Measurements from ENCODE around the gene CBLB. TPM values are rescaled to one million over a fixed set of nuclear protein-coding genes. Genes with fewer than 3 reads are reported as not detected.

CBLB gene
- total and polyA plus RNA-seq, 8 donors = 5.3 to 23.3 (median 10.4) TPM

DNA sequence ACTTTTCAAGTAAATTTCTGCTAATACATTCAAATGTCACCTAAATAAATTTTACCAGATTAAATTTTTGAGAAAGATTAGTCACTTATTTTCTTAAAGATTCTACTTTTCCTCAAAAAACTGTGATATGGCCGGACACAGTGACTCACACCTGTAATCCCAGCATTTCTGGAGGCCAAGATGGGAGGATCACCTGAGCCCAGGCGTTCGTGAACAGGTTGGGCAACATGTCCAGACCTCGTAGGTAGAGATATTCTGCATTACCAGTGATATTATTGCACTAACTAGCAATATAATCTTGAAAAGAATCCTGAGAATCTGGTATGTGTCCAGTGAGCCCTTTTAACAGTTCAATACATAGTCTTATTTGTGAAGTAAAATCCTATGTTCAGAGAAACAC lies 61.7 kb downstream of the CBLB start:
- Histone ChIP-seq H3K4me1 (peaks cover 18 to 23% (median 21%) of the 10 kb centered on the region in 3 donors), H3K4me3 (no peak overlapping the region), H3K9me3 (no peaks in the 10 kb centered on the region), H3K36me3 (no peaks in the 10 kb centered on the region), H3K27me3 (no peaks in the 10 kb centered on the region), H3K27ac (no peak overlapping the region)
- TF ChIP-seq, protein P1, sequence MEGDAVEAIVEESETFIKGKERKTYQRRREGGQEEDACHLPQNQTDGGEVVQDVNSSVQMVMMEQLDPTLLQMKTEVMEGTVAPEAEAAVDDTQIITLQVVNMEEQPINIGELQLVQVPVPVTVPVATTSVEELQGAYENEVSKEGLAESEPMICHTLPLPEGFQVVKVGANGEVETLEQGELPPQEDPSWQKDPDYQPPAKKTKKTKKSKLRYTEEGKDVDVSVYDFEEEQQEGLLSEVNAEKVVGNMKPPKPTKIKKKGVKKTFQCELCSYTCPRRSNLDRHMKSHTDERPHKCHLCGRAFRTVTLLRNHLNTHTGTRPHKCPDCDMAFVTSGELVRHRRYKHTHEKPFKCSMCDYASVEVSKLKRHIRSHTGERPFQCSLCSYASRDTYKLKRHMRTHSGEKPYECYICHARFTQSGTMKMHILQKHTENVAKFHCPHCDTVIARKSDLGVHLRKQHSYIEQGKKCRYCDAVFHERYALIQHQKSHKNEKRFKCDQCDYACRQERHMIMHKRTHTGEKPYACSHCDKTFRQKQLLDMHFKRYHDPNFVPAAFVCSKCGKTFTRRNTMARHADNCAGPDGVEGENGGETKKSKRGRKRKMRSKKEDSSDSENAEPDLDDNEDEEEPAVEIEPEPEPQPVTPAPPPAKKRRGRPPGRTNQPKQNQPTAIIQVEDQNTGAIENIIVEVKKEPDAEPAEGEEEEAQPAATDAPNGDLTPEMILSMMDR (IDR thresholded peaks at IDR 0.05) = no peak
- DNase-seq (no peak), FAIRE-seq (no peak), ATAC-seq (no peak)
- 95% methylated on average over 4 of the region's 4 CpGs for WGBS, 2 donors
- intact Hi-C loops (cut with DNase I) = no loop called here

GRCh38 chr3:105806359-105806758 lies 62.5 kb downstream of the CBLB start:
- Histone ChIP-seq H3K27ac (no peak overlapping the region), H3K36me3 (no peaks in the 10 kb centered on the region), H3K27me3 (no peaks in the 10 kb centered on the region), H3K4me3 (no peak overlapping the region), H3K9me3 (no peaks in the 10 kb centered on the region), H3K4me1 (peaks cover 18 to 23% (median 21%) of the 10 kb centered on the region in 3 donors)
- ATAC-seq (peak in 3 of 4 donors; percentile 51 to 79 (median 65)), FAIRE-seq (no peak), DNase-seq (no peak)
- intact Hi-C loops (cut with DNase I) = no loop called here
- TF ChIP-seq, protein P1 (IDR thresholded peaks at IDR 0.05) = no peak

GRCh38 chr3:105805404-105805803 lies 63.4 kb downstream of the CBLB start:
- intact Hi-C loops (cut with DNase I) = no loop called here
- FAIRE-seq = no peak

GRCh38 chr3:105802118-105802706 lies 66.6 kb downstream of the CBLB start:
- no peak overlapping the region for H3K4me3 ChIP-seq
- no peak for FAIRE-seq
- H3K36me3 ChIP-seq = no peaks in the 10 kb centered on the region
- peaks cover 0 to 16% (median 11%) of the 10 kb centered on the region in 3 donors for H3K4me1 ChIP-seq
- TF ChIP-seq, protein P1 (IDR thresholded peaks at IDR 0.05) = no peak
- no peak for DNase-seq
- H3K9me3 ChIP-seq = no peaks in the 10 kb centered on the region
- 93 to 95% methylated on average over 5 of the region's 5 CpGs for WGBS, 2 donors
- ATAC-seq = no peak
- H3K27ac ChIP-seq = no peak overlapping the region
- intact Hi-C loops (cut with DNase I) = no loop called here
- no peaks in the 10 kb centered on the region for H3K27me3 ChIP-seq

More at GRCh38 chr3:105805404-105805803, 63.4 kb downstream of the CBLB start:
- no peak overlapping the region for H3K27ac ChIP-seq
- H3K27me3 ChIP-seq = no peaks in the 10 kb centered on the region
- no peaks in the 10 kb centered on the region for H3K9me3 ChIP-seq
- no peaks in the 10 kb centered on the region for H3K36me3 ChIP-seq
- no peak for DNase-seq
- ATAC-seq = no peak
- H3K4me3 ChIP-seq = no peak overlapping the region
- TF ChIP-seq, protein P1 (IDR thresholded peaks at IDR 0.05) = no peak
- peaks cover 11 to 18% (median 16%) of the 10 kb centered on the region in 3 donors for H3K4me1 ChIP-seq
- 88 to 91% methylated on average over 7 of the region's 7 CpGs for WGBS, 2 donors

GRCh38 chr3:105801397-105801796 lies 67.4 kb downstream of the CBLB start:
- WGBS, 2 donors = 90 to 100% methylated on average over 2 of the region's 2 CpGs

More at GRCh38 chr3:105801397-105801796, 67.4 kb downstream of the CBLB start:
- peaks cover 0 to 15% (median 11%) of the 10 kb centered on the region in 3 donors for H3K4me1 ChIP-seq
- no peaks in the 10 kb centered on the region for H3K9me3 ChIP-seq
- no peaks in the 10 kb centered on the region for H3K27me3 ChIP-seq
- no peaks in the 10 kb centered on the region for H3K36me3 ChIP-seq
- no peak overlapping the region for H3K27ac ChIP-seq
- FAIRE-seq (no peak), ATAC-seq (no peak), DNase-seq (no peak)
- TF ChIP-seq, protein P1 (IDR thresholded peaks at IDR 0.05) = no peak
- intact Hi-C loops (cut with DNase I) = no loop called here
- H3K4me3 ChIP-seq = no peak overlapping the region
